Measurements from ENCODE around the gene XPO6.

The XPO6 gene

GRCh38 chr16:28059841-28060575 is 151.8 kb downstream of the XPO6 start:
- Histone ChIP-seq H3K4me3 (ENCODE audit: low read depth, low read length) (no peak overlapping the region), H3K27ac (ENCODE audit: low read depth, low read length) (no peak overlapping the region), H3K36me3 (ENCODE audit: control insufficient read depth, insufficient read depth, low read length) (no peaks in the 10 kb centered on the region), H3K27me3 (ENCODE audit: control insufficient read depth, insufficient read depth, low read length) (peaks cover 56% of the 10 kb centered on the region), H3K9me3 (ENCODE audit: control insufficient read depth, insufficient read depth, low read length) (no peaks in the 10 kb centered on the region), H3K4me1 (ENCODE audit: control insufficient read depth, insufficient read depth, low read length) (no peaks in the 10 kb centered on the region), H3K9ac (ENCODE audit: low read depth, low read length) (no peak overlapping the region)

GRCh38 chr16:28058839-28059589 is 152.8 kb downstream of the XPO6 start:
- peaks cover 46% of the 10 kb centered on the region for H3K27me3 ChIP-seq (ENCODE audit: control insufficient read depth, insufficient read depth, low read length)
- no peak overlapping the region for H3K4me3 ChIP-seq (ENCODE audit: low read depth, low read length)
- no peaks in the 10 kb centered on the region for H3K9me3 ChIP-seq (ENCODE audit: control insufficient read depth, insufficient read depth, low read length)
- no peaks in the 10 kb centered on the region for H3K4me1 ChIP-seq (ENCODE audit: control insufficient read depth, insufficient read depth, low read length)
- no peak overlapping the region for H3K27ac ChIP-seq (ENCODE audit: low read depth, low read length)
- no peak overlapping the region for H3K9ac ChIP-seq (ENCODE audit: low read depth, low read length)
- no peaks in the 10 kb centered on the region for H3K36me3 ChIP-seq (ENCODE audit: control insufficient read depth, insufficient read depth, low read length)

- no peak overlapping the region for H3K4me3 ChIP-seq (ENCODE audit: low read depth, low read length)
- H3K27me3 ChIP-seq (ENCODE audit: control insufficient read depth, insufficient read depth, low read length) = peaks cover 40% of the 10 kb centered on the region
- no peak overlapping the region for H3K9ac ChIP-seq (ENCODE audit: low read depth, low read length)
- H3K9me3 ChIP-seq (ENCODE audit: control insufficient read depth, insufficient read depth, low read length) = no peaks in the 10 kb centered on the region
- no peaks in the 10 kb centered on the region for H3K4me1 ChIP-seq (ENCODE audit: control insufficient read depth, insufficient read depth, low read length)
- no peak overlapping the region for H3K27ac ChIP-seq (ENCODE audit: low read depth, low read length)
- no peaks in the 10 kb centered on the region for H3K36me3 ChIP-seq (ENCODE audit: control insufficient read depth, insufficient read depth, low read length)
These were observed 153.8 kb downstream of the XPO6 start for GRCh38 chr16:28057949-28058348.

- Histone ChIP-seq H3K27me3 (ENCODE audit: control insufficient read depth, insufficient read depth, low read length) (0 out of 2 replicates have a peak, but pooled peaks cover 4% of the 10 kb centered on the region), H3K9me3 (ENCODE audit: control insufficient read depth, insufficient read depth, low read length) (no peaks in the 10 kb centered on the region), H3K27ac (ENCODE audit: low read depth, low read length) (no peak overlapping the region), H3K9ac (ENCODE audit: low read depth, low read length) (no peak overlapping the region), H3K4me1 (ENCODE audit: control insufficient read depth, insufficient read depth, low read length) (no peaks in the 10 kb centered on the region), H3K4me3 (ENCODE audit: low read depth, low read length) (no peak overlapping the region), H3K36me3 (ENCODE audit: control insufficient read depth, insufficient read depth, low read length) (no peaks in the 10 kb centered on the region)
These were observed 158.3 kb downstream of the XPO6 start for GRCh38 chr16:28053461-28053860.

GRCh38 chr16:28052274-28053128 is 159.3 kb downstream of the XPO6 start:
- 0 out of 2 replicates have a peak, but pooled peaks cover 4% of the 10 kb centered on the region for H3K27me3 ChIP-seq (ENCODE audit: control insufficient read depth, insufficient read depth, low read length)
- H3K9me3 ChIP-seq (ENCODE audit: control insufficient read depth, insufficient read depth, low read length) = no peaks in the 10 kb centered on the region
- no peak overlapping the region for H3K4me3 ChIP-seq (ENCODE audit: low read depth, low read length)
- H3K9ac ChIP-seq (ENCODE audit: low read depth, low read length) = no peak overlapping the region
- H3K4me1 ChIP-seq (ENCODE audit: control insufficient read depth, insufficient read depth, low read length) = no peaks in the 10 kb centered on the region
- no peaks in the 10 kb centered on the region for H3K36me3 ChIP-seq (ENCODE audit: control insufficient read depth, insufficient read depth, low read length)
- no peak overlapping the region for H3K27ac ChIP-seq (ENCODE audit: low read depth, low read length)

GRCh38 chr16:28051486-28051885 is 160.3 kb downstream of the XPO6 start:
- H3K9ac ChIP-seq (ENCODE audit: low read depth, low read length) = no peak overlapping the region
- no peaks in the 10 kb centered on the region for H3K36me3 ChIP-seq (ENCODE audit: control insufficient read depth, insufficient read depth, low read length)
- H3K27me3 ChIP-seq (ENCODE audit: control insufficient read depth, insufficient read depth, low read length) = 0 out of 2 replicates have a peak, but pooled peaks cover 4% of the 10 kb centered on the region
- no peaks in the 10 kb centered on the region for H3K4me1 ChIP-seq (ENCODE audit: control insufficient read depth, insufficient read depth, low read length)
- no peak overlapping the region for H3K27ac ChIP-seq (ENCODE audit: low read depth, low read length)
- H3K9me3 ChIP-seq (ENCODE audit: control insufficient read depth, insufficient read depth, low read length) = no peaks in the 10 kb centered on the region
- no peak overlapping the region for H3K4me3 ChIP-seq (ENCODE audit: low read depth, low read length)
